Left ventricle myocardium superior (tissue), 1 donor: ENCODE results near the gene HPCAL1. TPM values are rescaled to one million over a fixed set of nuclear protein-coding genes. Genes with fewer than 3 reads are reported as not detected.
A peak's percentile ranks its signal among the peaks of the same experiment; 100 is the strongest.

ENCODE experiments used
- ATAC-seq: fragments of 200-7000 bp; cut with Tn5 transposase; one replicate; pipeline ENCODE4 v1.9.1; 2020; ENCODE audit warnings: mild to moderate bottlenecking, moderate library complexity
- DNase-seq: peaks from one replicate; pipeline ENCODE4 v3.0.0-alpha.2; 2020
- intact Hi-C: fragments of 100-400 bp; cut with micrococcal nuclease; formaldehyde crosslinking; loops from one replicate; pipeline ENCODE4 v1.11.0; 2022
- total RNA-seq: library from RNA; stranded (reverse); fragmentation: NEBNext Ultra II Directional; extraction: Animal tissue kit (Norgen Biotek cat#: 25700); gene quantifications from one replicate; pipeline ENCODE4 v1.2.1, GENCODE V29; 2021
- donor health status: DM: no; HTN: yes; CAD: no; lungs with severe emphysema.

Gene HPCAL1
- total RNA-seq, 1 donor from 2014 or later: 40.5 TPM

DNA sequence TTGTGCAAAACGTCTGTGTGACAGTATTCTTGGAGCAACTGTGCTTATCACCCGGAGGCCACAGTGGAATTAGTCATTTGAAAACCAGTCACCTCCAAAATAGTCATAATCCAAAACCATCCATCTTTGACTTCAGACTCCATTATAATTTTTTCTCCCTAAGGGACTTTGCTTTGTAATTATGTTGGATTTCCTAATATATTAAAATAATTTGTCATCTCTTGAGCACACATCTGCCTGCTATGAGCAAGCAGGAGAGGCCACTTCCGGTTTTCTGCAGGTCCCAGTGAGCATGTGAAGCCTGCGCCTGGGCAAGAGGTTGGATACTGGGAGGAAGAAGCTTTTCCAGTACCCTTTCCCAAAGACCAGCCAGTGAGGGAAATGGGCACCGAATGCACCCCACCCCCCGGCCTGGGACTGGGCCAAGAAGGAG, 87.7 kb downstream of the HPCAL1 start:
- no peak for DNase-seq
- intact Hi-C loops: no loop called here
- no peak for ATAC-seq

DNA sequence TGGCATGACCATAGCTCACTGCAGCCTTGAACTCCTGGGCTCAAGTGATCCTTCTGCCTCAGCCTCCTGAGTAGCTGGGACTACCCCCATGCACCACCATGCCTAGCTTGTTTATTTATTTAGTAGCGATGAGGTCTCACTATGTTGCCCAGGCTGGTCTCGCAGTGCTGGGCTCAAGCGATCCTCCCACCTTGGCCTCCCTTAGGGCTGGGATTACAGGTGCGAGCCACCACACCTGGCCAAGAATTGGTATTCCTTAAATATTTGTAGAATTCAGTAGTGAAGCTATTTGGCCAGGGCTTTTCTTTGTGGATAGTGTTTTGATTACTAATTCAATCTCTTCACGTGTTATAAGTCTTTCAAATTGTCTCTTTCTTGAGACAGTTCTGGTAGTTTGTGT, 89.4 kb downstream of the HPCAL1 start:
- intact Hi-C loops: no loop called here
- DNase-seq (no peak), ATAC-seq (no peak)

DNA sequence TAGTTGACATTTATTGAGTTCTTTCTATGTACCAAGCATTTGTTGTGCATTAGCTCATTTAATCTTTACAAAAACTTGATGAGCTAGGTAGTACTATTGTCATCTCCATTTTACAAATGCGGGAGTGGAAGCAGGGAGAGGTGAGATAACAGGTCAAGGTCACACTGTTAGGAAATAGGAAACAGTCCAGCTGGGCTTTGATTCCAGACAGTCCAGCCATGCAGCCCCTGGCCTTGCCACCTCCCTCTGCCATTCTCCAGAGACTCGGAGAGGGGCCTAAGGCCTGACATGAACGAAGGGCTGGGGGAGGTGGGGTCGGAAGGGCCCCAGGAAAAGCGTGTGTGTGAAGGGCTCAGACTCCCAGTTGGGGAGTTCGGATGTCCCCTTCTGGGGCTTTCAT, 89.8 kb downstream of the HPCAL1 start:
- ATAC-seq (no peak), DNase-seq (no peak)
- intact Hi-C loops: no loop called here

DNA sequence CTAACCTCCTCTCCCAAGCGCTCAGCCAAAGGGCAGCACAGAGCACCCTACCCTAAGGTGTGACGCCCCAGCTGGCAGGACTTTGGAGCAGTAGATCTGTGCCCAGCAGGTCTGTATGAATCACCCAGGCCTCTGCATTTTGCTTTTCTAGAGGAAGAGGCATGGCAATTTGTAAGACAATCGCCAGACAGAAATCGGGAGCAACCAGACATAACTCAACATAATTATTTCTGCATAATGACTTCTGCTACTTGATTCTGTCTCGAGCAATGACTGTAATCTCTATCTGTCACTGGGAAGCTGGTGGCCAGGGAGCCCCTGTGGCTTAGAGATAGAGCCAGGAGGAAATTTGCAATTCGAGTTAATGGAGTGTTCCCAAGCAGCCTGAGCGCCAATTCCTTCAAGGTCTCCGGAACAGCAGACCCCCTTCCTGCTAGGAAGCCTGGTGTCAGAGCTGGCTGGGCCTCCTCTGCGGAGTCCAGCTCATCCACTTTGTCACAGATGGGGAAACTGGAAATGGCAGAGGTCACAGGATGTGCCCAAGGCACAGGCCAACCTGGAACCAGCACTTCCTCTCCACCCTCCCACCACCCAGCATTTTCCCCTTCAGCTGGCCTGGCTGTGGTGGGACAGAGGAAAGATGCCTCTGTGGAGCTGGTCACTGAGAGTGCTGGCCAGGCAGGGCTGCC, 90.4 kb downstream of the HPCAL1 start:
- intact Hi-C loops: no loop called here
- DNase-seq (no peak), ATAC-seq (no peak)

DNA sequence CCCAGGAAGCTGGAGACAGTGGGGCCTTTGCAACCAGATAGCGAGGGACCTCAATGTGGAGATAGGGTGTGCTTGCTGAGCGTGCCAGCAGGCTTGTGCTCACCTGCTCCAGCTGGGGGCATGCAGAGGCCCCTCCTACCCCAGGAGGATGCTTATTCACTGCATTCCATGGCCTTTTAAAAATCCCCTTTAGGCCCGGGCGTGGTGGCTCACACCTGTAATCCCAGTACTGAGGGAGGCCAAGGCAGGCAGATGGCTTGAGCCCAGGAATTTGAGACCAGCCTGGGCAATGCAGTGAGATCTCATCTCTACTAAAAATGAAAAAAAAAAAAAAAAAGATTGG, 90.9 kb downstream of the HPCAL1 start:
- DNase-seq: no peak
- intact Hi-C loops: no loop called here
- no peak for ATAC-seq

DNA sequence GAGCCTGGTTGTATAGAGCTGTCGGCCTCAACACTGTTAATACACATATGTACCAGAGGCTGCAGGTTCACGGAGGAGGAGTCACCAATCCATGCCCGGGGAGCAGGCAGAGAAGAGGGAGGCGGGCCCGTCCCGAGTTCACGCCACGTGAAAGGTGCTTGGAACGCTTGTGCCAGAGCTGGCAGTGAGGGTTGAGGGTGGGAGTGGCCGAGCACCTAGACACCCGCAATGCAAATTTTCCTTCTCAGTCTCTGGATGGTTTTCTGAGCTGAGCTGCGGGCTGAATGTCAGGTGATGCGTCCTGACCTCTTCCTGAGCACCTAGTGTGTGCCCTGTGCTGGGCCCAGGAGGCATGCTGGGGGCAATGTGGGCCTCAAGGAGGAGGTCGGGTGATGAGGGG, 93.2 kb downstream of the HPCAL1 start:
- intact Hi-C loops: no loop called here
- DNase-seq: no peak
- no peak for ATAC-seq

DNA sequence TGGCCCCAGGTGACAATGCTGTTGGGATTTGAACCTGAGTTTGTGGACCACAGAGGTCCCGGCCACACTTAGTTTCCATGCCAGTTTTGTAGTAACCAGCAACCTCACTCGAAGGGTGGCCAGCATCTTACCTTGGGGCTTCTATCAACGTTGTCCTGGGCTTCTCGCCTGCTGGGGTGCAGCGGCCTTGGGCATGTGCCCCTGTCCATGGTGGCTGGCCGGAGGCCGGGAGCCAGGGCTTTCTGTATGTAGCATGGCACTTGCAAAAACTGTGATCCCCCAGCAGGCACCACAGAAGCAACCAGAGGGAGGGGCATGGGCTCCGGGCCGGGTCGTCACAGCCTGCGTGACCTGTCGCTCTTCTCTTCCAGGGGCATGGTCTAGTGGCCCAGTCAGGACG, 93.8 kb downstream of the HPCAL1 start:
- DNase-seq: no peak
- intact Hi-C loops: no loop called here
- ATAC-seq: no peak

DNA sequence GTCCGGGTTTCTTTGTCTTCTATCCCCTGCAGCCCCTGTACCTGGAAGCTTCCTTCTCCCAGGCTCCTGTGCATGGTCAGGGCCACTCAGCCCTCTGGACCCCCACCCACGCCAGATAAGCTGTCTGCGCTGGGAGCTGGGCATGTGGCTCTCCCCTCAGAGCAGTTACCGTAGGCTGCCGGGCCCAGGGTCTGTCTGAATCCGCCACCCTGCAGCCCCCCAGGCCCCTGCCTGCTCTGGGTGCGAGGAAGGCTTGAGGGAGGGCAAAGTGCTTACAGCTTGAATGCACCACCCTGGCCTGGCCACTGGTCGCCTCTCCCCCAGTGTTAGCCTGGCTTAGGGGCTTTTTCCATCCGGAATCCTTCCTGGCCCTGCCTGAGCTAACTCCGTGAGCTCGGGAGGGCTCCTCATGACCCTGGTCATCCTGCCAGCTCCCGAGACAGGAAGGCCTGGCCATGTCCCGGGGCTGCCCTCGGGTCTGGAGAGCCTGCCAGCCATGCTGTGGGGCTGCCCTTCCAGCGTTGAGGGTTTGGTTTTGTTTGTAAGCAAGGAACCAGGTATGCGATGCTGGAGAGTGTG, 94.7 kb downstream of the HPCAL1 start:
- intact Hi-C loops: no loop called here
- DNase-seq (no peak), ATAC-seq (peak; percentile 23)

DNA sequence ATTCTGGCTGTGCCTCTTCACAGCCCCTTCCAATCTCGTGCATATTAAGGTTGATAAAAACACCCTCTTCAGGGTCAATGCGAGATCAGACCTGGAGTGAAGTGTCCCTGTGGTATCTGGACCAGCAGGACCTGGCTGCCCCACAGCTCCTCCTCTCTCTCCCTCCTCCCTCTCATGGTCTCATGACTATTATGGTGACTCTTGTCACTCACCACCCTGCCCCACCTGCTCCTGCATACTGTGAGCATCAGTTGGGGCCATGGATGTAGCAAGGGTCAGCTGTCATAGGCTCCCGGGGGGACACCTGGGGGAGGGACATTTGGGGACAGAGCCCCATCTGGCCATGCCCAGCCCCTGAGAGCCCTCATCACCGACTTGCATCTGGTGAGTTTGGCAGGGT, 95.2 kb downstream of the HPCAL1 start:
- DNase-seq (no peak), ATAC-seq (peak; percentile 13)
- intact Hi-C loops: no loop called here

DNA sequence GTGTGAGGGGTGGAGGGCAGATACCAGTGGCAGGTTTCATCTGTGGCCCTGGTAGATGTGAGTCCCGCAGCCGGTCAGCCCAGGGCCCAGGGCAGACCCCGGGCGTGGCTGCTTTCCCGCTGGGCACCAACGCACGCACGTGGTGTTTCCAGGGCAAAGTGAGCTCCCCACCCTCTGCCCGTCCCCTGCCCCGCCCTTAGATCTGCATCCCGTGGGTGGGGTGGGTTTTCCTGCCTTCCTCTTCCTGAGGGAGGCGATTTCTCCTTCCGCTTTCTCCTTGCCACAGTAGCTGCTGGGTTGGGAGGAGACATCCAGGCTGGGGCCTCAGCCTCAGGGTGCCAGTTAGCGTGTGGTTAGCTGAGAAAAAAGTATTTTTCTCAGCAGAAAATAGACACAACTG, 95.8 kb downstream of the HPCAL1 start:
- peak; percentile 58 for DNase-seq
- intact Hi-C loops: no loop called here

DNA sequence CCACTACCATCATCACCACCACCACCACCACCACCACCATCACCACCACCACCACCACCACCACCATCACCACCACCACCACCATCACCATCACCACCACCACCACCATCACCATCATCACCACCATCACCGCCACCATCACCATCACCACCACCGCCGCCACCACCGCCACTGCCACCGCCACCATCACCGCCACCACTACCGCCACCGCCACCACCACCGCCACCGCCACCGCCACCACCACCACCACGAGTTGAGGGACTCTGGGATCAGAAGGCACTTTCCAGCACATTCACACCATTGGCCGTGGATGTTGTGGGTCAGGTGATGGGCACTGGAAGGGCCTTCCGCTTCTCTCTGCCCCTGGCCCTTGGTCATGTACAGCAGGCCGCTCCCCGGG, 96.7 kb downstream of the HPCAL1 start:
- no peak for DNase-seq
- ATAC-seq: no peak
- intact Hi-C loops: no loop called here

More for the DNA sequence above, 95.8 kb downstream of the HPCAL1 start:
- peak; percentile 33 for ATAC-seq

DNA sequence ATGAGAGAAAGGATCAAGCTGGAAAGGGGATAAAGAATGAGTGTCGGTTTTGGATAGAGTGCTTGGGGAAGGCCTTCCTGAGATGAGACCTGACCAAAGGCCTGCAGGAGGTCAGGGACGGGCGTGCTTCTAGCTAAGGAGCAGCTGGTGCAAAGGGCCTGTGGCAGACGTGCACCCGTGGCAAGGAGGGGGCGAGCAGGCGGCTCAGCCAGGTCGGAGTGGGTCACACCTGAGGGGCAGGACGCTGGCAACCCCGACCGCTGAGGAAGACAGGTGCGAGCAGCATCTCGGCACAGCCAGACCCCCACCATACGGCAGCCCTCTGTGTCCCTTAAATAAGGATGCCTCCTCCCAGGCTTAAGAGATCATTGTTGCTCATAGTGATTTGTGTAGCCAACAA, 97.3 kb downstream of the HPCAL1 start:
- intact Hi-C loops: loop anchor here (10.0 kb wide), 1 partner anchor 75 kb away; no protein-coding TSS in a partner anchor

DNA sequence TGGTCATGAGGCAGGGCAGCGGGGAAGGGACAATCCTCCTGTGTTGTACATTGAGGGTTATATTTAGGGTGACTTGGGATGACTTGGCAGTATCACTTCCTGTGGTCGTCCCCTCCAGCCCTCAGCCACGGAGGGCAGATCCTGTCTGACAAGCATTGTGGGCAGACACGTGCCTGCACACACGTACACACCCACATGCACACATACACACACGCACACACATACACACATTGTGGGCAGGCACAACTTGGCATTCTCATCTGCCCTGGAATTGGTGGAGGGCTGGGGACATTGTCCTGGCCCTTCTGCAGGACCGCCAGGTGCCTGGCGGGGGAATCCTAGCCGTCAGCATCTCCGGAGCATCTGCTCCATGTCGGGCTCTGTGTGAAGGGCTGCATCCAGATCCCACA, 97.9 kb downstream of the HPCAL1 start:
- DNase-seq (peak; percentile 57), ATAC-seq (peak; percentile 23)
- intact Hi-C loops: loop anchor here (10.0 kb wide), 1 partner anchor 76 kb away; no protein-coding TSS in a partner anchor

More for the DNA sequence above, 97.3 kb downstream of the HPCAL1 start:
- DNase-seq: no peak
- ATAC-seq: no peak

DNA sequence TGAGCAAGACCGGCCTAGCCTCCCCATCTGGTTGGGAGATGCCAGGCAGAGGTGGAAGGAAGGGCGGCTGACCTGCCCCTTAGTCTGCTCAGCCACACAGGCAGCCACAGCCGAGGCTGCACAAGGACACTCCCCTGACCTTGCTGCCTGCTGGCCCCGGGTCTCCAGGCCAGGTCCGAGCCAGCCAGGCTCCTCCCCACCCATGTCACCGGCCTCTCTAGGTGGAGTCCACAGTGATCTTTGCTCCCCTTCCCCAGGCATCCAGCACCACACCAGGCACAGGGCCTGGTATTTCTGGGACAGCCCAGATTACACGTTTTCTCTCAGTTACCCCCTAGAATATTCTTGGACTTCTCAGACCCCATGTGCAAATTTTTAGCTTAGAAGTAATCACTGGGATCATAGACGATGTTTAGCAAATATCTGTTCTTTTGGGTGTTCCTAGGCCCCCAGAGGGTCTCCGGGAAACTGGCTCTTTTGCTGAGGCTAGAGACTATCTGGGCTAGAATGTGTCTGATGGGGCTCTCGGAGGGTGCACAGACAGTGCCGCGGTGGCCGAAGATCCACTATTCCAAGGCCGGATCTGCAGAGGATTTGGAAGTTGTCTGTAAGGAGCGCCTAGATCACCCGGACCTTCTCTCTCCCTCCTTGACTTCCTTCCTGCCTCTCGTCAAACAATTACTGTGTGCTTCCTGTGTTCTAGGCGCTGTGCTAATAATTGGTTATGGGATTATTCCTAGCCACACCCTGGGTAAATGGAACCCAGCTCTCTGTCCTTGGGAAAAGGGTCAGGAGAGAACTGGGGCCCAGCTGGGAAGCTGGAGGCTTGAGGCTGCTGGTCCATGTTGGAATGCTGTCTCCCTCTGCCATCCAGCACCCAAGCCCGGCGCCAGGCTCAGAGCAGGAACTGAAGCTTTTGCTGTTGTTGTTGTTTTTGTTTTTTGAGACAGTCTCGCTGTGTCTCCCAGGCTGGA, 98.6 kb downstream of the HPCAL1 start:
- ATAC-seq: peak; percentile 11
- DNase-seq: no peak
- intact Hi-C loops: loop anchor here (10.0 kb wide), 1 partner anchor 76 kb away; no protein-coding TSS in a partner anchor

DNA sequence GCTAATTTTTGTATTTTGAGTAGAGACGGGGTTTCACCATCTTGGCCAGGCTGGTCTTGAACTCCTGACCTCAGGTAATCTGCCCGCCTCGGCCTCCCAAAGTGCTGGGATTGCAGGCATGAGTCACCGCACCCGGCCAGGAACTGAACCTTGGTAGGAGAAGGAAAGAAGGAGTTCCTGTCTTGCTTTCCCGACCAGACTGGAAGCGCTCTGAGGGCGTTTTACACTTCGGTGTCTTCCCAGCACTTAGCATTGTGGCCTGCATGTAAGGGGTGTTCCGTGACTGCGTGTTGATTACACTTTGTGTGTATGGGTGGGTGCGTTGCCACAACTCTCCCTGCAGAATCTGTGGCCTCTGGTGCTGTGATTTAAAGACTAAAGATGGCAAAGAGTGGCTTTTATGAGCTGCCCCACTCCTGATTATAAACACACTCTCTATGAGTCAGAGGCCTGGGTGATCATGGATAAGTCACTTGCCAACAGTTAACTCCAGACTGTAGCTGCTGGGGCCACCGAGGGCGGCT, 99.4 kb downstream of the HPCAL1 start:
- intact Hi-C loops: loop anchor here (10.0 kb wide), 1 partner anchor 77 kb away; no protein-coding TSS in a partner anchor
- DNase-seq (no peak), ATAC-seq (no peak)

DNA sequence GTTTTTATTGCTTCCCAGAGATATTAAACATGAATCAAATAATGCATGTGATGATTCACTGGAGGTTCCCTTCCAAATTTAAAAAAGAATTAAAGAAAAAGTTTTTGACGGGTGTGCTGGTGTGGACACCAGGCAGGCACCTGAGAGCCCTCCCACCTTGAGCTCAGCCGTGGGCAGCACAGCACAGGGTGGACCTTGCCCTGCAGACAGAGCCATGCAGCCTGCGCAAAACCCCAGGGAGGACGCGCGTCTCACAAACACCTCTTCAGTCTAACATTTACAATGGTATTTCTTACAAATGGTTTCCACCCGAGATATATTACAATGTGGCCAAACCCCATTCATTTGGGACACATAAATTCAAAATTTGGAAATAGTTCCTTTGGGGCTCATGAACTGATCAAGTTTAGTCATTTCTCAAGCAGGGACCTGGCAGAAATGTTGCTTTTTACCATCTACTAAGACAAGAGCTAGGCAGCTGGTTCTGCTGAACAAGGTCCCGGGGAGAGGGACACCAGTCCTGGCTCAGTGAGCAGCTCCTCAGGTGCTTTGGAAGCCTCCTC, 100.0 kb downstream of the HPCAL1 start:
- DNase-seq: no peak
- ATAC-seq: no peak
- intact Hi-C loops: loop anchor here (10.0 kb wide), 1 partner anchor 78 kb away; no protein-coding TSS in a partner anchor

DNA sequence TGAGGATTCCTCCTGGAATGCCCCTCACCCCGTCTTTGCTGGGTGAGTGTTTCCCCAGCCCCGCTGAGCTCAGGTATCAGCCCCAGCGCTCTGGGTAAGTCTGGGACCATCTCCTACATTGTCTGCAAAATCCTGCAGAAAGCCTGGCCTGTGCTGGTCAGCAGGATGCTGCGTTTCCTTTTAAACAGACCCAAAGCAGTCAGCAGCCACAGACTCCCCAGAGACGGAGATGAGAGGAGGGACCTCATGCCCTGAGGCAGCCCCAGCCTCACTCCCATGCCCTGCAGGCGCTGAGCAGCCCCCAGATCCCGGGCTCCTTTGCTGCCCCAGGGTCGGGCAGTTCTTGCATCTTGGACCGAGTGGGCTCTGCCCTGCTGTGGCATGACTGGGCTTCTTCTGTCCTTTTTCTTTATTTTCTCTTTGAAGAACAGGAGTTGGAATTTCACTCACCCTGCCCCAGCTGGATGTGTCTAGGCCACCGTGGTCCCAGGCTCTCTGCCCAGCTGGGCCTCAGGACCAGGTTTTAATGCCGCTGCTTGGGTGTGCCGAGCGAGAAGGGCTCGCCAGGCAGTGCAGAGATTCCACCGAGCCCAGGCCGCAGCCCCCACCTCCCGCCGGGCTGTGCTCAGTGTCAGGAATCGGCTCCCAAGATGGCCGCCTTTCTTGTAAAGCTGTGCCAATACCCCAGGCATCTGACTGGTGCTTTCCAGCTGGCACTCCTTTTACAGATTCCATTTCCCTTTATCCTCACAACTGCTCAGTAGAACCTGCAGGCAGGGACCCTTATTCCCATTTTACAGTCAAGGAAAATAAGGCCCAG, 101.8 kb downstream of the HPCAL1 start:
- intact Hi-C loops: loop anchor here (5.0 to 10.0 kb wide), 2 partner anchors 80 to 257 kb away; no protein-coding TSS in a partner anchor
- ATAC-seq (peak; percentile 39), DNase-seq (peak; percentile 55)

DNA sequence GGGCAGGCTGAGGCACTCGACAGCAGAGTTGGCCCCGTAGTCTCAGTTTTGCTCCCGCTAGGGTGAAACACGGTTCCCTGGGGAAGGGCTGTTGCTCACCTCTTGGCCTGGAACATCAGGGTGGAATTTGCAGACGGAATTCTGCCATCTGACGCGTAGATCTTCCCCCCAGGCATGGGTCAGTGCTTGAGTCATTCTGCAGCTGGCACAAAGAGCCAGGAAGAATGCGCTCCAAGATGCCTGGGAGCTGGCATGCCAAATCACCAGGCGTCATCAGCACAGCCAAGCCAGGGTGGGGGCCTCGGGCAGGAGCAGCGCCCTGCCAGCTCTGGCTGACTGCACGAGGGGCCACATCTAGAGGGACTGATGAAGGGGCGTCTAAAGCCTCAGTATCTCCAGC, 102.7 kb downstream of the HPCAL1 start:
- DNase-seq (peak; percentile 72), ATAC-seq (peak; percentile 67)
- intact Hi-C loops: loop anchor here (5.0 to 10.0 kb wide), 2 partner anchors 81 to 258 kb away; no protein-coding TSS in a partner anchor
